Common myeloid progenitor, CD34-positive (primary cell): ENCODE results near the gene OTOP2.
"Not testable (repeated sequence)": the region's sequence is repeated elsewhere in the genome, so short reads cannot be mapped to it uniquely, and the experiment has no call there.

Experiments used
- CTCF ChIA-PET: fragments of 350-600 bp; sonication (Branson Sonifier 250); formaldehyde crosslinking; loops from one replicate; lab custom pipeline; 2021; ENCODE audit warnings: antibody characterized with exemption; lab: Charles Lee
- POLR2A ChIA-PET: fragments of 350-600 bp; sonication (Branson Sonifier 250); formaldehyde crosslinking; loops from one replicate; lab custom pipeline; 2021; ENCODE audit warnings: antibody characterized with exemption; lab: Charles Lee
- DNase-seq, 3 donors: peaks; one replicate each; pipeline versions ENCODE4 v3.0.0 to v3.0.0-alpha.2; 2013
- H3K27ac ChIP-seq, 2 experiments: 1 replicate in 1 of 2; 2 replicates in 1 of 2; pipeline ENCODE4 v1.7.0; 2013; ENCODE audit warnings: inconsistent platforms in 2 of 2, low read length in 2 of 2, mild to moderate bottlenecking in 2 of 2, low read depth in 1 of 2, moderate library complexity in 1 of 2; ENCODE audit not compliant: severe bottlenecking in 2 of 2, insufficient read depth in 1 of 2, poor library complexity in 1 of 2
- H3K27me3 ChIP-seq, 5 experiments: replicated peaks in 2 of 5; 1 replicate in 3 of 5; 2 replicates in 2 of 5; pipeline versions ENCODE4 v1.6.1 to v1.7.0; 2013; ENCODE audit warnings: low read length in 4 of 5, mild to moderate bottlenecking in 2 of 5, moderate library complexity in 2 of 5, inconsistent platforms in 1 of 5; ENCODE audit not compliant: insufficient read depth in 5 of 5, control insufficient read depth in 4 of 5
- H3K36me3 ChIP-seq, 4 experiments: 1 replicate in 2 of 4; 2 replicates in 2 of 4; pipeline versions ENCODE4 v1.6.1 to v1.7.0; 2013; ENCODE audit warnings: low read length in 3 of 4, control low read depth in 1 of 4, mild to moderate bottlenecking in 1 of 4; ENCODE audit not compliant: control insufficient read depth in 4 of 4, insufficient read depth in 4 of 4
- H3K4me1 ChIP-seq, 4 experiments: 1 replicate in 3 of 4; 2 replicates in 1 of 4; pipeline versions ENCODE4 v1.6.1 to v1.7.1; 2013; ENCODE audit warnings: low read length in 3 of 4, mild to moderate bottlenecking in 3 of 4, control low read depth in 1 of 4, inconsistent platforms in 1 of 4, moderate library complexity in 1 of 4; ENCODE audit not compliant: control insufficient read depth in 4 of 4, insufficient read depth in 4 of 4; ENCODE audit errors: control extremely low read depth in 1 of 4
- H3K4me3 ChIP-seq, 7 experiments: 1 replicate in 4 of 7; 2 replicates in 3 of 7; pipeline versions ENCODE4 v1.5.1 to v1.7.0; 2013; ENCODE audit warnings: mild to moderate bottlenecking in 7 of 7, low read length in 6 of 7, moderate library complexity in 6 of 7, inconsistent platforms in 2 of 7, low read depth in 2 of 7, control low read depth in 1 of 7; ENCODE audit not compliant: insufficient read depth in 4 of 7, control insufficient read depth in 1 of 7; ENCODE audit errors: extremely low read depth in 1 of 7
- H3K9me3 ChIP-seq, 5 experiments: 1 replicate in 4 of 5; 2 replicates in 1 of 5; pipeline versions ENCODE4 v1.6.1 to v1.7.1; 2013; ENCODE audit warnings: low read length in 4 of 5, mild to moderate bottlenecking in 2 of 5, inconsistent platforms in 1 of 5, low read depth in 1 of 5, moderate library complexity in 1 of 5; ENCODE audit not compliant: control insufficient read depth in 4 of 5, insufficient read depth in 2 of 5; ENCODE audit errors: control extremely low read depth in 1 of 5
- WGBS: methylation state at CpG from one replicate; pipeline ENCODE4 v1.1.5; 2013; ENCODE audit not compliant: insufficient coverage; 5-methylcytosine and 5-hydroxymethylcytosine counted together

OTOP2 gene

GRCh38 chr17:74969501-74969900 lies 45.4 kb downstream of the OTOP2 start:
- not testable (repeated sequence) for DNase-seq, H3K36me3 ChIP-seq, H3K4me3 ChIP-seq, H3K27ac ChIP-seq, H3K9me3 ChIP-seq
- peaks cover 0 to 14% (median 8%) of the 10 kb centered on the region in 4 experiments for H3K4me1 ChIP-seq
- H3K27me3 ChIP-seq = peaks cover 0 to 41% (median 14%) of the 10 kb centered on the region in 5 experiments
- ChIA-PET CTCF (interaction anchor here (1.7 to 6.6 kb wide), 3 partner anchors 8 to 43 kb away, joined by 5 to 49 read pairs (median 8); partner anchors contain the start of gene MRPL58), POLR2A (interaction anchor here (0.6 kb wide), 1 partner anchor 218 kb away, joined by 3 read pairs; no protein-coding TSS in a partner anchor)
- 100% methylated on average over 3 of the region's 5 CpGs for WGBS

DNA sequence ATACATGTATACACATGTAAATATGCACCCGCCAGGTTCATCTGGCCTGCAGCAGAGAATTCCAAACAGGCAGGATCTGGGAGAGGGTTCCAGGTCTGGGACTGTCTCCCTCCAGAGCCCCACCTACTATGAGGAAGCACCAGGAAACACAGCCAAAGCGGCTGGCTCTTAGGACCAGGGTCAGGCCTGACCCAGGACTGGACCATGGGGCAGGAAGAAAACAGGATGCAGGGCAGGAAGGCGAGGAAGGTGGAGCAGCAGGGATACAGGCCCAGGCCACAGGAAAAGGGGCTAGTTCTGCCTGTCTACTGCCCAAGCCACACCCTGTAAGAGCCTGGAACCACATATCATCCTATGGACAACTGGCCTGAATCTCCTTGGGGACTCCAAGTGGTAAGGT lies 46.3 kb downstream of the OTOP2 start:
- CTCF ChIA-PET = interaction anchor here (1.5 to 6.6 kb wide), 3 partner anchors 8 to 17 kb away, joined by 4 to 49 read pairs (median 5); partner anchors contain the start of gene CDR2L
- POLR2A ChIA-PET = no interaction called here
- Histone ChIP-seq H3K4me1 (peaks cover 0 to 14% (median 8%) of the 10 kb centered on the region in 4 experiments), H3K9me3 (no peaks in the 10 kb centered on the region), H3K27me3 (peaks cover 0 to 47% (median 17%) of the 10 kb centered on the region in 5 experiments), H3K27ac (no peak overlapping the region), H3K4me3 (no peak overlapping the region), H3K36me3 (no peaks in the 10 kb centered on the region)
- DNase-seq = no peak
- WGBS = 95% methylated on average over 3 of the region's 3 CpGs

DNA sequence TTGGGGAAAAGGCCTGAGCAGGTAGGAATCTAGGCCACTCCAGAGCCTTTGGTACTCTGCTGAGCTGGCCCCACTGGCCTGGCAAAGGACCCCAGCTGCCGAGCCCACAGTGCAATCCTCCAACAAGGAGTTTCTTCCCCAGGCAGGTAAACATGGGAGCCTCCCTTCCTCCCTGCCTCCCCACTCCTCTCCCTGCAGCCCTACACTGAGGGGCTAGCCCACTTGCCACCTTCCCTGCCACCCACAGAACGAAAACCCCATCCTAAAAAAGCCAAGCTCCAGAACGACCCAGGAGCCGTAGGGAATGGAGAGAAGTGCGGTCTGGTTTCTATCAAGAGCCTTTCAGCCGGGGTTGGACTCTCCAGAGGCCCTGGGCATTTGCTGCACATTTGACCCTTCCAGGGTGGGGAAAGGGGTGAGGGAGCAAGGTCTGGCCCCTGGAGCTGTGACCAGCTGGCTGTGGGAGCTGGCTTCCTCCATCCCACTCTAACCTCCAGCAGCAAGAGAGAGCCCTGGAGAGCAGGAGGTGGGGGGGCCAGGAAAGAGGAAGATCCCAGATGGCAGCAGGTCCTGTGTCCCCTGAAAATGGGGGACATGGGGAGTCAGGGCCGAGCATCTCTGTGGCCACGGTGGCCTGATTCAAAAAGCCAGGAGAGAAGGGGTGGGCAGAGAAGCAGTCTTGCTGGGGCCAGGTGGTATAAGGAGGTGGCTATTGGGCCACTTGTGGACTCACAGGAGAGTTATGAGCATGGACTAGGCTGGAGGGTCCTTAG lies 47.2 kb downstream of the OTOP2 start:
- Histone ChIP-seq H3K4me1 (peaks cover 0 to 14% (median 8%) of the 10 kb centered on the region in 4 experiments), H3K36me3 (no peaks in the 10 kb centered on the region), H3K4me3 (no peak overlapping the region), H3K27ac (no peak overlapping the region), H3K27me3 (peaks cover 0 to 49% (median 17%) of the 10 kb centered on the region in 5 experiments), H3K9me3 (no peaks in the 10 kb centered on the region)
- 97% methylated on average over 8 of the region's 8 CpGs for WGBS
- ChIA-PET CTCF (interaction anchor here (1.1 to 6.6 kb wide), 4 partner anchors 9 to 52 kb away, joined by 4 to 49 read pairs (median 4); partner anchors contain the start of genes CDR2L and MRPL58), POLR2A (interaction anchor here (0.9 to 1.0 kb wide), 2 partner anchors 9 to 16 kb away, joined by 3 read pairs; partner anchors contain the start of gene CDR2L)
- DNase-seq = no peak

GRCh38 chr17:74971842-74972106 lies 47.7 kb downstream of the OTOP2 start:
- WGBS = 28% methylated on average over 9 of the region's 9 CpGs
- ChIA-PET POLR2A (interaction anchor here (0.9 to 1.0 kb wide), 3 partner anchors 10 to 16 kb away, joined by 3 read pairs; partner anchors contain the start of gene CDR2L), CTCF (interaction anchor here (1.1 to 6.6 kb wide), 5 partner anchors 10 to 63 kb away, joined by 3 to 49 read pairs (median 4); partner anchors contain the start of genes CDR2L and MRPL58)
- Histone ChIP-seq H3K9me3 (no peaks in the 10 kb centered on the region), H3K27me3 (peaks cover 0 to 49% (median 17%) of the 10 kb centered on the region in 5 experiments), H3K4me1 (peaks cover 0 to 14% (median 8%) of the 10 kb centered on the region in 4 experiments), H3K4me3 (peak overlapping the region in 3 of 7 experiments; percentile 63 to 78 (median 65)), H3K36me3 (no peaks in the 10 kb centered on the region), H3K27ac (no peak overlapping the region)
- DNase-seq = no peak

GRCh38 chr17:74972107-74972972 lies 48.3 kb downstream of the OTOP2 start, which contains the start of gene HID1:
TSS of gene HID1 (minus strand) at chr17:74972759. CDS start at chr17:74972656, 103 bp downstream.
- no peak within 1 kb of the TSS for H3K27ac ChIP-seq

DNA sequence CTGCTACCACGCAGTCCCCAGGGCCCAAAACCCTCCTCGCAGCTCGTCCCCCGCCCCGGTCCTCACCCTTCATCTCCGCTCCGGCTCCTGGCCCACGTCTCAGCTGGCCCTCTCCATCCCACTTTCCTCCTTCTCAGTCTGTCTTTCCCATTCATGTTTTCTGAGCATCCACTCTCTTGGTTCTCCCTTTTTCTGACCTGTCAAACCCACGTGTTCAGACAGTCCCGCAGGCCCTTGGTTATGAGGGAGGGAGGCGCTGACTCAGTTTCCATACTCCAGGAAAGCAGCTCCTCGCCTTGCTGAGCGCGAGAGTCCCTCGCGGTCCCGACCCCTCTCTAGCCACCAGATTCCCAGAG lies 48.9 kb downstream of the OTOP2 start:
- Histone ChIP-seq H3K4me1 (peaks cover 0 to 14% (median 8%) of the 10 kb centered on the region in 4 experiments), H3K27ac (no peak overlapping the region), H3K27me3 (peaks cover 0 to 49% (median 19%) of the 10 kb centered on the region in 5 experiments), H3K36me3 (no peaks in the 10 kb centered on the region), H3K4me3 (peak overlapping the region in 4 of 7 experiments; percentile 26 to 78 (median 58)), H3K9me3 (no peaks in the 10 kb centered on the region)
- CTCF ChIA-PET = interaction anchor here (1.2 to 6.6 kb wide), 6 partner anchors 11 to 133 kb away, joined by 3 to 49 read pairs (median 5); partner anchors contain the start of genes KCTD2 and MRPL58
- POLR2A ChIA-PET = interaction anchor here (0.6 to 1.0 kb wide), 2 partner anchors 10 to 22 kb away, joined by 3 to 4 read pairs; no protein-coding TSS in a partner anchor
- DNase-seq = no peak
- 9% methylated on average over 12 of the region's 17 CpGs for WGBS

More at GRCh38 chr17:74972107-74972972, 48.3 kb downstream of the OTOP2 start, which contains the start of gene HID1:
- peaks cover 0 to 49% (median 17%) of the 10 kb centered on the region in 5 experiments for H3K27me3 ChIP-seq
- DNase-seq = peak; percentile 47 to 75 (median 70)
- CTCF ChIA-PET = interaction anchor here (1.1 to 6.6 kb wide), 5 partner anchors 11 to 63 kb away, joined by 3 to 49 read pairs (median 4); partner anchors contain the start of gene MRPL58
- no peaks in the 10 kb centered on the region for H3K9me3 ChIP-seq
- WGBS = 1% methylated on average over 69 of the region's 95 CpGs
- H3K4me1 ChIP-seq = peaks cover 0 to 14% (median 8%) of the 10 kb centered on the region in 4 experiments
- H3K36me3 ChIP-seq = no peaks in the 10 kb centered on the region
- peak within 1 kb of the TSS; percentile 26 to 78 (median 44) for H3K4me3 ChIP-seq
- POLR2A ChIA-PET = interaction anchor here (0.6 to 1.0 kb wide), 3 partner anchors 11 to 22 kb away, joined by 3 to 4 read pairs (median 3); partner anchors contain the start of gene CDR2L
